Left ventricle myocardium superior (tissue), 1 donor: ENCODE results near the gene TBCD. TPM values are rescaled to one million over a fixed set of nuclear protein-coding genes. Genes with fewer than 3 reads are reported as not detected.

Experiments
- ATAC-seq: fragments of 200-7000 bp; cut with Tn5 transposase; one replicate; pipeline ENCODE4 v1.9.1; 2020; ENCODE audit warnings: mild to moderate bottlenecking, moderate library complexity
- DNase-seq: peaks from one replicate; pipeline ENCODE4 v3.0.0-alpha.2; 2020
- intact Hi-C: fragments of 100-400 bp; cut with micrococcal nuclease; formaldehyde crosslinking; loops from one replicate; pipeline ENCODE4 v1.11.0; 2022
- total RNA-seq: library from RNA; stranded (reverse); fragmentation: NEBNext Ultra II Directional; extraction: Animal tissue kit (Norgen Biotek cat#: 25700); gene quantifications from one replicate; pipeline ENCODE4 v1.2.1, GENCODE V29; 2021
- donor health status: DM: no; HTN: yes; CAD: no; lungs with severe emphysema.

TBCD gene
- total RNA-seq, 1 donor from 2014 or later: 53.4 TPM

DNA sequence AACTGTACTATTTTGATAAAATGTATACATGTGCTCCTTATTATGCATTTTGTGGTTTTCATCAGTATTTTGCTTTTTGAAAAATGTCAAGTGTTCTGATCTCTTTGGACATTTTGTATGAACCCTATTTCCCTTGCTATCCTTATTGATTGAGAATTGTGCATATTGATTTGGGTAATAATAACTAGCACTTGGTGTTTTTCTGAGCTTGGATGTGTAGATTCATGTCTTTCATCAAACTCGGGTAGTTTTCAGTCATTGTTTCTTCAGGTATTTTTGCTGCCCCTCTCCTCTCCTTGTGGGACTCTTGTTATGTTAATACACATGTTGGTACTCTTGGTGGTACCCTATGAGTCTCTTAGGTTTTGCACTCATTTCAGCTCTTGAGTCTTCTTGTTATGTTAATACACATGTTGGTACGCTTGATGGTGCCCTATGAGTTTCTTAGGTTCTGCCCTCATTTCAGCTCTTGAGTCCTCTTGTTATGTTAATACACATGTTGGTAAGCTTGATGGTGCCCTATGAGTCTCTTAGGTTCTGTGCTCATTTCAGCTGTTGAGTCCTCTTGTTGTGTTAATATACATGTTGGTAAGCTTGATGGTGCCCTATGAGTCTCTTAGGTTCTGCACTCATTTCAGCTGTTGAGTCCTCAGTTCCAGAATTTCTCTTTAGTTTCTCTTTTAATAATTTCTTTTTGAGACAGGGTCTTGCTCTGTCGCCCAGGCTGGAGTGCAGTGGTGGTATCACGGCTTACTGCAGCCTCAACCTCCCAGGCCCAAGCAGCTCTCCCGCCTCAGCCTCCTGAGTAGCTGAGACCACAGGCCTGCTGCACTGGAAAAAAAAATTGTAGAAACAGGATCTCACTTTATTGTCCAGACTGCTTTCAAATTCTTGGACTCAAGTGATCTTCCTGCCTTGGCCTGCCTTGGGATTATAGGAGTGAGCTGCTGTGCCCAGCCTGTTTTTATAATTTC, 68.7 kb downstream of the TBCD start:
- DNase-seq: no peak
- ATAC-seq: no peak
- intact Hi-C loops: no loop called here

DNA sequence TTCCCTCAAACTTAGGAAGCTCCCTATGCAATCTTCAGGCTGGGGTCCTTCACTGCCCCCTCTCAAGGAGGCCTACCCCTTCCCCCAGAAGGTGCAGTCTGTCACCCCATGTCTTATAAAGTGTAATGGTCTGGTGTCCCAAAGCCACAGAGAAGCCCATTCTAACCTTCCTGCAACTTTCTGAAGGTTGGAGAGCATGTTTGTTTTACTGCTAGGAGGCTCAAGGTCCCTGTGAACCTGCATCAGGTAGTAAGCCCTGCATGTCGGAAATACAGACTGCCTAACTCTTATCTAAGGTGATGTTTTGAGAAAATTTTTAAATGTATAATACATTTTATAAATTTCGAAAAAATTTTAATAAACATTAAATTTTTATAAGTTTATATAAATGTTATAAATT, 69.7 kb downstream of the TBCD start:
- no peak for DNase-seq
- intact Hi-C loops: no loop called here
- ATAC-seq: no peak

DNA sequence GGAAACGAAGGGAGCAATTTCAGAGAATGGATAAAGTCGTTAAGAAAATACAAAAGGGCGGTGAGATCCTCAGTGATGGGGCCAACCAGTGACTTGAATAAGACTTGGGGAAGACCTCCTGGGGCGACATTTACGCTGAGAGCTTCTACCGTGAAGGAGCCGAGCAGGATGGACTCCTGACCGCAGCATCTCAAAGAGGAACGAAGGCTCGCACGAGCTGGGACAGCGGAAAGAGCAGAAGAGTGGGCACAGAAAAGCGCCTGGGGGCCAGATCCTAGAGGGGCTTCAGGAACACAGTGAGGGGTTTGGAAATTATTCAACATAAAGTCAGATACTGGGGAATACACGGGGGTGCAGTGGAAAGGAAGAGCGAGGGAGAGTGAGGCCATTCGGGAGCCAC, 70.4 kb downstream of the TBCD start:
- ATAC-seq: no peak
- intact Hi-C loops: no loop called here
- no peak for DNase-seq

DNA sequence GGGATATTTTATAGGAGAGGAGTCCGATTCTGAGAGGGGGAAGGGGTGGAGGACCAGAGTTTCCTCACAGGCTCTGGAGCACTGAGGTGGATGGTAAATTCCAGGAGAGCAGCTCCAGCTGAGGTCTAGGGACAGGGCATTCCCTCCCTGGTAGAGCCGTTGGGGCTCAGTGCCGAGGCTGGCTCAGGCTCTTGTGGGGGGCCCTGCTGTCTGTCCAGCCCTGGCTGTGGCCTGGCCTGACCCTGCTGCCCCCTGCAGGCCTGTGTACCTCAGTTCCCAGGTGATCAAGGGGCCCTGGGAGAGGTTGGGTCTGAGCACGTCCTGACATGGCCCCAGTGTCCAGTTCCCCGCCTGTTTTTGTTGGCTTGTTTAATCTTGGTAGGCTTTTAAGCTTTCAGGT, 71.1 kb downstream of the TBCD start:
- intact Hi-C loops: no loop called here
- ATAC-seq: peak; percentile 26
- no peak for DNase-seq

DNA sequence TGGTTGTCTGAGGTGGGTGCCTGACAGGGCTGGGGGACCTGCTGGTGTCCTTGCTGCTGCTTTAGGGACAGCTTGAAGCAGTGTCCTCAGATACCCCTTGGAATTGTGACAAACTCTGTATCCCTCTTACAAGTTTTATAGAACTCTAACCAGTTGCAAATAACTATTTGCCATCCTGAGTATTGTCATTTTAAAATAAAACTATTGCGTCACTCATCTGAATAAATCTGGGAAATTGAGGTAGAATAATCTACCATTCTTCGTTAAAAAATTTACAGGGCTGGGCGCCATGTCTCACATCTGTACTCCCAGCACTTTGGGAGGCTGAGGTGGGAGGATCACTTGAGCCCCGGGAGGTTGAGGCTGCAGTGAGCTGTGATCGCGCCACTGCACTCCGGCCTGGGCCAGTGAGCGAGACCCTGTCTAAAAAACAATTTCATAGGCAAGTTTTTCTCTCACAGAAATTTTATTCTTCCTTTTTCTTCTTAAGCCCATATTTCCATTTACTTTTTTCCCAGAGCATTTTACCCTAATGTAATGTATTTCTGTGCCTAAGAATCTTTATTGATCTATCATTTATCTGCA, 73.8 kb downstream of the TBCD start:
- intact Hi-C loops: no loop called here
- ATAC-seq (no peak), DNase-seq (no peak)

DNA sequence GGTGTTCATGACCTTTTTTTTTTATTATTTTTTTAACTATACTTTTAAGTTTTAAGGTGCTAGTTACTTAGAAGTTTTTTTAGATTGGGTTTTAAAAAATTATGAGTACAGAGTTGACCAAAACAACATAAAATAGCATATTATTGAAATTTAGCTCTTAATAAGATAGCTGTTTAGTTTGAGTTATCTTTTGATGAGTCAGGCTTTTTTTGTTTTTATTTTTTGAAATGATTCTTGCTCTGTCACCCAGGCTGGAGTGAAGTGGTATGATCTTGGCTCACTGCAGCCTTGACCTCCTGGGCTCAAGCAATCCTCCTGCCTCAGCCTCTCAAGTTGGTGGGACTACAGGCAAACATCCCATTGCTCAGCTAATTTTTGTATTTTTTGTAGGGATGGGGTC, 74.3 kb downstream of the TBCD start:
- DNase-seq (no peak), ATAC-seq (no peak)
- intact Hi-C loops: no loop called here

DNA sequence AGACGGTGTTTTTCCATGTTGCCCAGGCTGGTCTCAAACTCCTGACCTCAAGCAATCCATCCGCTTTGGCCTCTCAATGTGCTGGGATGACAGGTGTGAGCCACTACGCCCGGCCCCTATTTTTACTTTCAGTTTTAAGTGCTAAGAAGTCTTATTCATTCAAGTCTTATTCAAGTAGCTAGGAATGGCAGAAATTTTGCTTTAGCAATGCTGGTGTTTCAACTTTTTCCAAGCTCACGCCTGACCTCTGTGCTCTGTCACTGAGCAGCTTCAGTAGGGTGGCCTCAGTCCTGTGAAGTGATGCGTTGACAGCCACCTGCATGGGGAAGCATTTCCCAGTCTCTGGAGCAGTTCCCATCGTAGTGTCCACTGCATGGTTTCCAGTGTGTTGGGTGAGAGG, 75.1 kb downstream of the TBCD start:
- intact Hi-C loops: no loop called here
- ATAC-seq (no peak), DNase-seq (no peak)

DNA sequence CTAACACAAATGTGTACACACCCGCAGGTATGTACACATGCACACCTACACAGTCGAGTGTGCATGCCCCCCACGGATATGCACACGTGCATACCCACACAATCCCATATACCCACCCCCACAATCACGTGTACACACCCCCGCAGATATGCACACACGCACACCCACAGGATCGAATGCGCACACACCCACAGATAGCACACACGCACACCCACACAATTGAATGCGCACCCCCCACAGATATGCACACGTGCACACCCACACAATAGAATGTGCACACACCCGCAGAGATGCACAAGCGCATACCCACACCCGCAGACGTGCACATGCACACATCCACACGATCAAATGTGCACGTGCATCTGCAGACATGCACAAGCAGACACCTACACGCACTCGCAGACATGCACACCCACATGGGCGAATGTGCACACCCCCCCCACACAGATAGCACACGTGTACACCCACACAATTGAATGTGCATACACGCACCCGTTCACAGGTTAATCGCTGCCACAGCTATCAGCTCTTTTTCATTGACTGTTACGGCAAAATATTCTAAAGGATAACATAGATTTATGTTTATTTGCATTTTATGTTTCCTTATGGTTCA, 77.1 kb downstream of the TBCD start:
- ATAC-seq (no peak), DNase-seq (no peak)
- intact Hi-C loops: no loop called here

DNA sequence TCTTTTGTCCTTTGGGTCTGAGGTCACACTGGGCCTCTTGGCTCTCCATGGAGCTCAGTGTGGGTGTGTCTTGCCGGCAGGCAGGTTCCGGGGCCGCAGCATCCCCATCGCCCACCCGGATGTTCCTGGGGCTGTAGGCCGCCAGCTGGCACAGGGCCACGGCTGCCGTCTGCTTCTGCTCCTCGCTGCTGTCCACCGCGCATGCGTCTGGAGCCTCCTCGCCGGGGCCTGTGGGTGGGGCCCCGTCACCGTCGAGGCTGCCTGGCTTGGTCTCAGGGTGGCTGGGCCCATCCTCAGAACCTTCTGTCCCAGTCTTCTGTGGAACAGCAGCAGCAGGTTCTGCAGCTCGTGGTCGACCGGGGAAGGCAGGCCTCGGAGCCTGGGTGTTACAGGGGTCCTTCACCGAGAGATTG, 78.4 kb downstream of the TBCD start:
- peak; percentile 83 for ATAC-seq
- peak; percentile 92 for DNase-seq
- intact Hi-C loops: no loop called here

DNA sequence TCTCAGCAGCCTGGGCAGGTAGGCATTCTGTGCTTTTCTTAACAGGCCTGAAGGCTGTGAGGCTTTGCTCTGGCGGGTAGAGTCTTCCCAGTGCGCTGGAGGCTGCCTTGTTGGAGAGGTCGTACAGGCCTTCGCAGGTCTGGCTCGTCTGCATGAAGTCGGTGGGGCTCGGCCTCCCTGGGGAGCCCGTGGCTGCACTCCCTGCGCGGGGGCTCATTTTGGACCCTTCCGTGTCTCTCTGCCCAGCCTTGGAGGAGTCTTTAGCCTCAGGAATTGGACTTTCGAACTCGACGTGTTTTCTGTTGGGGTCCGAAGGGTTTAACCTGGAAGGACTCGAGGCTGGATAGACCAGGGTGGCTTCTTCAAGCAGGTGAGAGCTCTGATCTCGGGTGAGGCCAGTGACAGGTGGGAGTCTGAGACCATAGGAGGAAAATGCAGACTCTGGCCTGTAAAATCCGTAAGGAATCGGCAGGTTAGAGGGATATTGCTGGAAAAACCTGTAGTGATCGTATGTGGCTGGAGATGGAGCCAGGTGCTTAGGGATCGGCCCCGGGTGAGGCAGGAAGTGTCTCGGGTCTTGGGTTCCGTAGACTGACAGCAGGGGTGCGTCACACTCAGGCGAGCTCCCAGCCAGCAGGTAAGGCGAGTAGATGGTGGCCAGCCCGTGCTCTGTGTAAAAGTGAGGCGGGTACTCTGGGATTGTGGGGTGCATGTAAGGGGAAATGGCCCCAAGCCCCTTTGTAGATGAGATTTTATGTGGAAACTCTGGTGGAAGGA, 79.4 kb downstream of the TBCD start:
- intact Hi-C loops: no loop called here
- DNase-seq (peak; percentile 19), ATAC-seq (no peak)

DNA sequence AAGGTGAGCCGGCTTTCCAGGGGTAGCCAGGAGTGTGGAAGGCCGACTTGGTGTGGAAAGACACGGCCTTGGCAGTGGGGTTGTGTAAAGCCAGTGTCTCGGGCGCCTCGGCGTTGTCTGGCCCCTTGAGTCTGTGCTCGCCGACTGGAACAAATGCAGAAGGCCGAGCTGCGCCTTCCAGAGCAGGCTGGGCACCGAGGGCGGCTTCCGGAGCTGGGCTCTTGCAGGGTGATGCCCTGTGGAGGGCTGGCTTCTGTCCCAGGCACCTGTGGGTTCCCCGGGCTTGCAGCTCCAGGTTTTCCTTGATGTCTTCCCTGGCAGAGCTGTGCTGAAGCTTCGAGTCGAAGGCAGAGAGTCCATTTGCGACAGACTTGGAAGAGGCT, 79.9 kb downstream of the TBCD start:
- peak; percentile 34 for DNase-seq
- no peak for ATAC-seq
- intact Hi-C loops: no loop called here

DNA sequence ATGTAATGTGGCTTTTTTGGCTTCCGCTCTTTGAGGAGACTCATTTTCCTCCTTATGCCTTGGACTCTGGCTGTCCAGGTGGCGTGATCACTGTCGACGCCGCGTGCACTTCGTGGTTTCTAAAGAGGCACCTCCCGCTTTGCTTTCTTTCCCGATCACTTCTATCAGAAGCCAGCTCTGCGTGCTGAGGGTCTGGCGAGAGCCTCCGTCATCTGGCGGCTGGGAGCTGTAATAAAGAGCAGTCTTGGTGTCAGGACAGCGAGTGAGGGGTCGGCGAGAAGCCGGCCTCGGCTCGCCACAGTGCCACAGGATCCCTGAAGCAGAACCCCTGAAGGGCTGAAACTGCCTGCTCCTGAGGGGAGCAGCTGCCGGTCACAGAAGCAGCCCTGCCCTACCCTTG, 80.5 kb downstream of the TBCD start:
- DNase-seq: no peak
- no peak for ATAC-seq
- intact Hi-C loops: no loop called here

DNA sequence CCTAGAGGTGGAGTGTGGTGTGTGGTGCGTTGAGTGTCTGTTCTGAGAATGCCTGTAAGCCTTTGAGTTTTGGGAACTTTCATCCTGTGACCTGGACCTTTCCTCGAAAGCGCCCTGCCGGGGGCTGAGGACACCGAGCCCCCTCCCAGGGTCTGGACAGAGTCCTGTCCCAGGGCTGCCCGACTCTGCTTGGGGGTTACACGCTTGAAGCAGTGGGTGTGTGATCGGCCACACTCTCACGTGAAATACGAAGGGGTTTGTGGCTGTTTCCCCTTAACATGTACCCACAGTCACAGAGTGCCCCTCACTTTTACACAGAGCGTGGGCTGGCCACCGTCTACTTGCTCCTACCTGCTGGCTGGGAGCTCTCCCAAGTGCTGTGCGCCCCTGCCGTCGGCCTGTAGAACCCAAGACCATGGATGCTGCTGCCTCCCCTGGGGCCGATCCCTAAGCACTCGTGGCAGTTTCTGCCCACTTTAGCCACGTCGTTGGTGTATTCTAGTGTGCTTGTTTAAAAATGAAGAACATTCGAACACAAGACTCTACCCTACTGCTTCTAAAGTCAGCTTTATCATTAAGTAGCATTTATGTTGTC, 81.1 kb downstream of the TBCD start:
- ATAC-seq (no peak), DNase-seq (peak; percentile 5)
- intact Hi-C loops: no loop called here

DNA sequence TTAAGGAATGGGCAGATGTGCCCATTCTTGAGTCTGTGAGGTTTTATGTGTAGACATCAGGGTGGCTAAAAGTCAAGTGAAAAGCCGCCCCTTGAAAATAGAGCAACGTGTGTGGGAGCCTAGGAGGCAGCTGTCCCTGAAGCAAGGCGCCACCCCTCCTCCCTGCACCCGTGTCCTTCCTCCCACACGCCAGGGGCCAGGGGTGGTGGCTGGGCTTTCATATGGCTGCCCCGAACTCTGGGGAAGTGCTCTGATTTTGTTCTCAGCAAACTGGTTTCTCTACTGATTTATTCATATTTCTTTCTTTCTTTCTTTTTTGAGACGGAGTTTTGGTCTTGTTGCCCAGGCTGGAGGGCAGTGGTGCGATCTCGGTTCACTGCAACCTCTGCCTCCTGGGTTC, 83.3 kb downstream of the TBCD start:
- no peak for DNase-seq
- intact Hi-C loops: no loop called here
- no peak for ATAC-seq

DNA sequence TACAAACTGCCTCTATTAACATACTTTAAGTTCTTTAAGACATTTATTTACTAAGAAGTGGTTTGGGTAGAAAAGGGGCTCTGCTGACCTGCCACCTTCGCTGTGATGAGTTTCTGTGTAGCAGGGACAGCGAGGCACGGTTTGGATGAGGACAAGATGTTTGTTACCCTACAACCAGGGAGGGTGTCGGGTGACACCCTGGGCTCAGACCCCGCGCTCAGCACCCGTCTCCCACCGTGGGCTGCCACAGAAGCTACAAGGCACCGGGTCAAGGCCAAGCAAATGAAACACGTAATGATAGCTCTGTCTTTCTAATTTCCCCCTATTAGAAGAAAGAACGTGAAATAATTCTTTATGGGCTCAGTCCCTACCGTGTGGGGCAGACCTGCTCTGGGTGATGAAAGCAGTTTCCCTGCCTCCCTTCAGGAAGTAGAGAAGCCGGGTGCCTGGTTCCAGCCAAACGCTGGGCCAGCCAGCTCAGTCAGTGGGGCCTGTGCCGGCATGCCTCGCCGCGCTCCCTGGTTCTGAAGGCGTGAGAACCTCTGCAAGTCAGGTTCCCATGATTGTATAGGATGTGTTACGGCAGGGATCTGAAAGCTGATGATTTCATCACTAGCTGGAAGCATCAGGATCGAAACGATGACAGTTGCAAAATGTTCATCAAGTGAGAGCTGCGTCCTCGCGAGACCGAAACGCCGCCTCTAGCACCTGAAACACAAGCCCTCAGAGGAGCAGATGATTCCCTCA, 84.1 kb downstream of the TBCD start:
- no peak for DNase-seq
- intact Hi-C loops: no loop called here
- ATAC-seq: no peak

DNA sequence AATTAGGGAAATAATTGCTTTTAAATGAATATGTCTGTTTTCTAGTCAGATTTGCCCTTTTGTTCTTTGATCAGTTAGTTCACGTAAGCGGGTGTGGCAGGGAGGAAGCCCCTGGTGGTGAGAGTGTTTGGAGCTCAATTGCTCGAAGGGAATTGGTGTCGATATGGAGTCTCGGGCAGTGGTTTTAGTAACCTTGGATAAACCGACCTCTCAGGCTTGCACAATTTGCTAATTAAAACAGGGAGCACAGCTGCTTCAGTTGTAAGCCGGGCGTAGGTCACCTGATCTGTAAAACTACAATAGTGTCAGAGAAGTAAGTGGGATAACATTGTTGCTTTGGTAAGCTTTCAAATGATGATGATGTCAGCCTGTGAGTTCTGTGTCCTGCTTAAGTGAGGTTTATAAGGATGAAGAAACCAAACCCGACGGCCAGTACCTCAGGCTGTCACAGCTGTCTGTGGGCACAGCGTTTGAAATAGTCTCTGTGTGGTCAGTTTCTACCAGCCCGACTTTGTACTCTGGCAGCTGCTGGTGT, 85.0 kb downstream of the TBCD start:
- ATAC-seq (peak; percentile 16), DNase-seq (no peak)
- intact Hi-C loops: no loop called here

DNA sequence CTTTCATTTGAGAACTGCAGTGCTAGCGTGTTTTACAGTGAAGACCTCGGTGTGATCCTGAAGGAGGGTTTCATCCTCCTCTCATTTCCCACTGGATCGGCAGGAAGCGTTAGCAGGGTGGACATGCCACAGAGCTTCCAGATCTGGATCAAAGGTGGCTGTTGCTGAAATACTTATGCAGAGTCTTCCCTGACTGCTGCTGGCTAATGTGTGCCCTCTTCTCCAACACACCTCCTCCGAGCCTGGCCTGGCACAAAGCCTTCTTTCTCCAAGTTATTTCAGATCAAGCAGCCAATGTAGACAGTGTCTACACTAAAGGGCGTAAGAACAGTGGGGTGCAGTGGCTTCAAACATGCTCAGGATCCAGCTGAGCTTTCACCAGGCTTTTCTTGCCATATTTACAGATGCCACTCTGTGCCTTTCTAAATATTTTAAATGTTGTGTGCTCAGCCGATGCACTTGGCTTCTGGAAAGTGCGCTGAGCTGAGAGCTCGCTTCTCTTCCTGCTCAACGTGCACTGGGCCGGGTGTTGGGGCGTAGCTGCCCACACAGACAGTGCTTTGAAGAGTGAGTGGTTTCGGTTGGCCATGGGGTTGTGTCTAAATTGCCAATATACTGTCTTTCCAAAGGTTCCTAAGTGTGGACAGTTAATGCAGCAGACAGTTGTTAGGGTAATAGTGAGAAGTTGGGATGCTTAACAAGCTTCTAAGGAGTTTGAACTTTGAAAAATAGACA, 85.9 kb downstream of the TBCD start:
- ATAC-seq: peak; percentile 19

More for the DNA sequence above, 85.9 kb downstream of the TBCD start:
- intact Hi-C loops: no loop called here
- DNase-seq: no peak
